B cell (primary cell): ENCODE data around the gene ZNF775. TPM values are rescaled to one million over a fixed set of nuclear protein-coding genes. Genes with fewer than 3 reads are reported as not detected.
A peak's percentile ranks its signal among the peaks of the same experiment; 100 is the strongest.

ENCODE experiments used
- ATAC-seq: fragments of 200-7000 bp; cut with Tn5 transposase; one replicate; pipeline ENCODE4 v1.10.0; 2021; ENCODE audit warnings: low read depth, mild to moderate bottlenecking, moderate number of reproducible peaks, moderate library complexity
- CTCF ChIA-PET: fragments of 350-600 bp; sonication (Branson Sonifier 250); formaldehyde crosslinking; loops from one replicate; lab custom pipeline; 2021; ENCODE audit warnings: antibody characterized with exemption, inconsistent platforms; lab: Charles Lee
- POLR2A ChIA-PET: fragments of 350-600 bp; sonication (Branson Sonifier 250); formaldehyde crosslinking; loops from one replicate; lab custom pipeline; 2021; ENCODE audit warnings: antibody characterized with exemption; lab: Charles Lee
- DNase-seq: peaks from one replicate; pipeline ENCODE4 v3.0.0; 2013
- H2AFZ ChIP-seq: 2 replicates; pipeline ENCODE4 v1.6.1; 2012; ENCODE audit warnings: mild to moderate bottlenecking, low read depth, low read length; ENCODE audit not compliant: insufficient read depth, poor library complexity, severe bottlenecking
- H3K27ac ChIP-seq, 2 donors: 1 replicate in 1 of 2; 2 replicates in 1 of 2; pipeline ENCODE4 v1.5.1; 2012 to 2013; ENCODE audit warnings: low read length in 2 of 2, mild to moderate bottlenecking in 2 of 2, moderate library complexity in 1 of 2
- H3K27me3 ChIP-seq, 4 experiments: fragments of 200-600 bp in 1 of 4; sonication (generic) in 1 of 4; replicated peaks in 1 of 4; 1 replicate in 2 of 4; 2 replicates in 2 of 4; pipeline versions ENCODE4 v1.6.1 to v1.7.0; 2013 to 2016; ENCODE audit warnings: low read length in 3 of 4, mild to moderate bottlenecking in 2 of 4, mixed read lengths in 1 of 4, moderate library complexity in 1 of 4; ENCODE audit not compliant: insufficient read depth in 4 of 4, control insufficient read depth in 3 of 4; ENCODE audit errors: control extremely low read depth in 1 of 4
- H3K36me3 ChIP-seq, 2 experiments: replicated peaks in 1 of 2; 1 replicate in 1 of 2; 2 replicates in 1 of 2; pipeline versions ENCODE4 v1.6.1 to v1.7.1; 2013; ENCODE audit warnings: low read length in 1 of 2; ENCODE audit not compliant: insufficient read depth in 2 of 2, control insufficient read depth in 1 of 2; ENCODE audit errors: control extremely low read depth in 1 of 2, extremely low read depth in 1 of 2
- H3K4me1 ChIP-seq, 2 donors: fragments of 200-600 bp in 1 of 2; sonication (generic) in 1 of 2; 1 replicate in 1 of 2; 2 replicates in 1 of 2; pipeline versions ENCODE4 v1.5.1 to v1.6.1; 2013 to 2017; ENCODE audit warnings: low read length in 2 of 2; ENCODE audit not compliant: control insufficient read depth in 2 of 2, insufficient read depth in 2 of 2
- H3K4me2 ChIP-seq: replicated peaks from 2 replicates; pipeline ENCODE3; 2012; ENCODE audit warnings: mild to moderate bottlenecking, low read depth, low read length; ENCODE audit not compliant: poor library complexity, severe bottlenecking
- H3K4me3 ChIP-seq, 5 experiments: fragments of 200-600 bp in 1 of 5; sonication (generic) in 1 of 5; 1 replicate in 3 of 5; 2 replicates in 2 of 5; pipeline versions ENCODE4 v1.5.1 to v1.7.0; 2011 to 2016; ENCODE audit warnings: low read length in 4 of 5, mild to moderate bottlenecking in 4 of 5, low read depth in 2 of 5, control low read depth in 1 of 5, moderate library complexity in 1 of 5; ENCODE audit not compliant: insufficient read depth in 1 of 5; ENCODE audit errors: control extremely low read depth in 1 of 5, extremely low read depth in 1 of 5
- H3K79me2 ChIP-seq: fragments of 200-600 bp; sonication (generic); one replicate; pipeline ENCODE4 v1.6.0; 2016; ENCODE audit warnings: low read length; ENCODE audit not compliant: control insufficient read depth, insufficient read depth
- H3K9ac ChIP-seq: fragments of 200-600 bp; sonication (generic); 2 replicates; pipeline ENCODE4 v1.6.1; 2017; ENCODE audit warnings: mild to moderate bottlenecking, low read length, moderate library complexity
- H3K9me3 ChIP-seq, 3 donors: one replicate each; pipeline versions ENCODE4 v1.6.1 to v1.7.1; 2013; ENCODE audit warnings: low read length in 2 of 3; ENCODE audit not compliant: control insufficient read depth in 2 of 3, insufficient read depth in 1 of 3; ENCODE audit errors: control extremely low read depth in 1 of 3
- H4K20me1 ChIP-seq: 2 replicates; pipeline ENCODE4 v1.6.0; 2012; ENCODE audit warnings: mild to moderate bottlenecking, low read length; ENCODE audit not compliant: insufficient read depth, control insufficient read depth, poor library complexity, severe bottlenecking
- H3K27ac Mint-ChIP-seq: one replicate; pipeline ENCODE4 v1.8.0; 2021; ENCODE audit warnings: mixed read lengths
- H3K27me3 Mint-ChIP-seq: one replicate; pipeline ENCODE4 v1.8.0; 2021; ENCODE audit warnings: mixed read lengths
- H3K4me1 Mint-ChIP-seq: one replicate; pipeline ENCODE4 v1.8.0; 2021; ENCODE audit warnings: mixed read lengths
- H3K4me3 Mint-ChIP-seq: one replicate; pipeline ENCODE4 v1.8.0; 2021; ENCODE audit warnings: mixed read lengths
- H3K9me3 Mint-ChIP-seq: one replicate; pipeline ENCODE4 v1.8.0; 2022; ENCODE audit warnings: mixed read lengths; ENCODE audit not compliant: insufficient read depth
- EZH2 ChIP-seq: IDR thresholded peaks from 2 replicates; pipeline ENCODE4 v1.6.1; 2012; ENCODE audit warnings: borderline replicate concordance, low read depth, mild to moderate bottlenecking, moderate library complexity, low read length; ENCODE audit not compliant: insufficient read depth, poor library complexity, severe bottlenecking
- WGBS: methylation state at CpG from one replicate; pipeline ENCODE4 v1.1.5; 2013; ENCODE audit warnings: missing lambda C conversion rate; ENCODE audit not compliant: insufficient coverage; 5-methylcytosine and 5-hydroxymethylcytosine counted together
- intact Hi-C: fragments of 100-400 bp; cut with micrococcal nuclease; formaldehyde crosslinking; loops from one replicate; pipeline ENCODE4 v1.10.0; 2022
- polyA plus RNA-seq: library from polyadenylated mRNA; depleted of rRNA; stranded (reverse); fragments of >200 nt; gene quantifications from 2 replicates; pipeline ENCODE4 v1.2.3, GENCODE V29; 2012
- total RNA-seq, 2 donors: library from RNA; stranded (reverse); fragments of 120-200 nt in 1 of 2; gene quantifications; 1 replicate in 1 of 2; 2 replicates in 1 of 2; pipeline versions ENCODE4 v1.2.3 to v1.2.4, GENCODE V29; 2013 to 2022
- TF ChIP-seq, protein P1 (sequence below): fragments of 200-600 bp; IDR thresholded peaks from one replicate; pipeline ENCODE4 v1.8.0; 2022; ENCODE audit warnings: antibody characterized with exemption, mild to moderate bottlenecking

Gene ZNF775
- total and polyA plus RNA-seq, 2 donors (not counting 1 experiment from before 2014, with no cell fraction given), result 4.2 to 12.1 TPM

GRCh38 chr7:150432915-150433892 lies 54.1 kb downstream of the ZNF775 start:
- H3K27me3 ChIP-seq, result peaks cover 0 to 13% (median 5%) of the 10 kb centered on the region in 4 experiments
- peak overlapping the region in 4 of 5 experiments; percentile 2 to 46 (median 30) for H3K4me3 ChIP-seq
- ChIA-PET CTCF (interaction anchor here (0.7 to 1.7 kb wide), 9 partner anchors 12 to 441 kb away, joined by 3 to 8 read pairs (median 5); no protein-coding TSS in a partner anchor), POLR2A (interaction anchor here (0.6 to 1.1 kb wide), 2 partner anchors 27 to 75 kb away, joined by 4 to 6 read pairs; a partner anchor contains a TSS)
- no peaks in the 10 kb centered on the region for H4K20me1 ChIP-seq
- WGBS, result 49% methylated on average over 13 of the region's 14 CpGs
- peak overlapping the region; percentile 25 for H2AFZ ChIP-seq
- Mint-ChIP-seq H3K9me3 (no peaks in the 10 kb centered on the region), H3K27me3 (peaks cover 9% of the 10 kb centered on the region), H3K4me3 (peak overlapping the region; percentile 88), H3K27ac (peak overlapping the region; percentile 88), H3K4me1 (peaks cover 54% of the 10 kb centered on the region)
- ATAC-seq (no peak), DNase-seq (peak; percentile 44)
- peaks cover 0 to 4% (median 0%) of the 10 kb centered on the region in 3 donors for H3K9me3 ChIP-seq
- intact Hi-C loops, result loop anchor here (10.0 kb wide), 1 partner anchor 922 kb away; no protein-coding TSS in a partner anchor
- peak overlapping the region; percentile 70 for H3K4me2 ChIP-seq
- H3K36me3 ChIP-seq, result no peaks in the 10 kb centered on the region
- no peak for TF ChIP-seq EZH2
- TF ChIP-seq, protein P1, sequence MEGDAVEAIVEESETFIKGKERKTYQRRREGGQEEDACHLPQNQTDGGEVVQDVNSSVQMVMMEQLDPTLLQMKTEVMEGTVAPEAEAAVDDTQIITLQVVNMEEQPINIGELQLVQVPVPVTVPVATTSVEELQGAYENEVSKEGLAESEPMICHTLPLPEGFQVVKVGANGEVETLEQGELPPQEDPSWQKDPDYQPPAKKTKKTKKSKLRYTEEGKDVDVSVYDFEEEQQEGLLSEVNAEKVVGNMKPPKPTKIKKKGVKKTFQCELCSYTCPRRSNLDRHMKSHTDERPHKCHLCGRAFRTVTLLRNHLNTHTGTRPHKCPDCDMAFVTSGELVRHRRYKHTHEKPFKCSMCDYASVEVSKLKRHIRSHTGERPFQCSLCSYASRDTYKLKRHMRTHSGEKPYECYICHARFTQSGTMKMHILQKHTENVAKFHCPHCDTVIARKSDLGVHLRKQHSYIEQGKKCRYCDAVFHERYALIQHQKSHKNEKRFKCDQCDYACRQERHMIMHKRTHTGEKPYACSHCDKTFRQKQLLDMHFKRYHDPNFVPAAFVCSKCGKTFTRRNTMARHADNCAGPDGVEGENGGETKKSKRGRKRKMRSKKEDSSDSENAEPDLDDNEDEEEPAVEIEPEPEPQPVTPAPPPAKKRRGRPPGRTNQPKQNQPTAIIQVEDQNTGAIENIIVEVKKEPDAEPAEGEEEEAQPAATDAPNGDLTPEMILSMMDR, result no peak
- H3K79me2 ChIP-seq, result no peaks in the 10 kb centered on the region
- peak overlapping the region; percentile 30 for H3K9ac ChIP-seq
- peak overlapping the region; percentile 19 to 99 for H3K27ac ChIP-seq
- H3K4me1 ChIP-seq, result peaks cover 47 to 51% of the 10 kb centered on the region in 2 donors
